ENCODE results near the gene PTPRG.

GRCh38 chr3:61812085-61812484, 250.7 kb downstream of the PTPRG start:
- TF ChIP-seq CTCF (IDR thresholded peaks at IDR 0.05) (no peak), POLR2A (IDR thresholded peaks at IDR 0.05) (no peak), POLR2AphosphoS5 (IDR thresholded peaks at IDR 0.05) (no peak), EP300 (IDR thresholded peaks at IDR 0.05) (no peak)
